ENCODE results near the gene SYK.

DNA sequence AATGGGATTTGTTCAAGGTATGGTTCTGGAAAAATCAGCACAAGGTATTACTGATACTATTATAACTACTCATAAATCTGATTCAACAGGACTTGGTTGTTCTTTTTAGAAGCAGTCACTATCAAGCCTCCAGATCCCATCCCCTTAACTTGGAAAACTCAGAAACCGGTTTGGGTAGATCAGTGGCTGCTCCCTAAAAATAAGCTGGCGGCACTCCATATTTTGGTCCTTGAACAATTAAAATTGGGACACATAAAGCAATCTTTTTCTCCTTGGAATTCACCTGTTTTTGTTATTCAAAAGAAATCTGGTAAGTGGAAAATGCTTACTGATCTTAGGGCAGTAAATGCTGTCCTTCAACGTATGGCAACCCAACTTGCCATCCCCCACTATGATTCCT lies 104.2 kb downstream of the SYK start:
- TF ChIP-seq CTCF (IDR thresholded peaks at IDR 0.05; ENCODE audit: poor library complexity): no peak
- TF ChIP-seq EZH2 (IDR thresholded peaks at IDR 0.05; ENCODE audit: borderline replicate concordance): no peak
